Central memory CD8-positive, alpha-beta T cell (primary cell): ENCODE results near the gene ARID1A.
A peak's percentile ranks its signal among the peaks of the same experiment; 100 is the strongest.

Experiments
- ATAC-seq: fragments of 150-1000 bp; cut with Tn5 transposase; replicated peaks from 2 replicates; pipeline ENCODE4 v1.10.0; 2022; ENCODE audit warnings: mild to moderate bottlenecking, moderate FRiP score, moderate number of reproducible peaks; ENCODE audit not compliant: poor library complexity, severe bottlenecking; ENCODE audit errors: extremely low read depth
- DNase-seq, 2 donors: peaks; one replicate each; pipeline ENCODE4 v3.0.0; 2021; ENCODE audit warnings: low spot score in 2 of 2
- H3K27ac Mint-ChIP-seq: one replicate; pipeline ENCODE4 v1.8.0; 2022; ENCODE audit warnings: low read depth, mild to moderate bottlenecking, moderate library complexity, mixed read lengths
- H3K27me3 Mint-ChIP-seq: one replicate; pipeline ENCODE4 v1.8.0; 2022; ENCODE audit warnings: mixed read lengths
- H3K36me3 Mint-ChIP-seq: one replicate; pipeline ENCODE4 v1.8.0; 2022; ENCODE audit warnings: mild to moderate bottlenecking, moderate library complexity, mixed read lengths; ENCODE audit not compliant: insufficient read depth
- H3K4me1 Mint-ChIP-seq: one replicate; pipeline ENCODE4 v1.8.0; 2022; ENCODE audit warnings: mixed read lengths
- H3K4me3 Mint-ChIP-seq: one replicate; pipeline ENCODE4 v1.8.0; 2022; ENCODE audit warnings: mild to moderate bottlenecking, moderate library complexity, mixed read lengths
- H3K9me3 Mint-ChIP-seq: one replicate; pipeline ENCODE4 v1.8.0; 2022; ENCODE audit warnings: mixed read lengths

The ARID1A gene

DNA sequence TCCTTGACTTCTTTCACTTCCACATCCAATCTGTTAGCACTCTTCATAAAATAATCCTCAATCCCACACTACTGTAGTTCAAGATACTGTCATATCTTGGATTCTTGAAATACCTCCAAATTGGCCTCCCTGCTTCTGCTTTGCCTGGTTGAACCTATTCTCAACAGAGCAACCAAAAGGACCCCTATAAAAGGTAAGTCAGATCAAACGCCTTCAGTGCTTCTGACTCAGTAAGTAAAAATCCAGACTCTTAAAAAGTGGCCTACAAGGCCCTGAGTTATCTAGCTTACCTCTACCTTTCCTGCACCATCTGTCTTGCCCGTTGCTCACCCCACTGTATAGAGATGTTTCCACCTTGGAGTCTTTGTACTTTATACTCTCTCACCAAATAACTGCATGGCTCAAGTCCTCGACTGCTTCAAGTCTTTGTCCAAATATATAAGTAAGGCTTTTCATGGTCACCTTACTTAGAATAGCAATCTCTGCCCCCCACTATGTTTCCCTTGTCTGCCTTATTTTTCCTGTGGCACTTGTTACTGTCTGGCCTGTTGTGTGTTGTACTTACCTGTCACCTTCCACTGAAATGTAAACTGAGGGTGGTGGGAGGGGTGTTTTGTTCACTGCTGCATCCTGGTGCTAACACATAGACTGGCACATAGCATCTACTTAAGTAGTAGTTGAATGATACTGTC is 86.9 kb downstream of the ARID1A start:
- no peak for DNase-seq
- Mint-ChIP-seq H3K27me3 (no peaks in the 10 kb centered on the region), H3K4me3 (no peak overlapping the region), H3K27ac (peak overlapping the region; percentile 10), H3K9me3 (no peaks in the 10 kb centered on the region), H3K4me1 (peaks cover 65% of the 10 kb centered on the region), H3K36me3 (peaks cover 48% of the 10 kb centered on the region)
- ATAC-seq = no peak

DNA sequence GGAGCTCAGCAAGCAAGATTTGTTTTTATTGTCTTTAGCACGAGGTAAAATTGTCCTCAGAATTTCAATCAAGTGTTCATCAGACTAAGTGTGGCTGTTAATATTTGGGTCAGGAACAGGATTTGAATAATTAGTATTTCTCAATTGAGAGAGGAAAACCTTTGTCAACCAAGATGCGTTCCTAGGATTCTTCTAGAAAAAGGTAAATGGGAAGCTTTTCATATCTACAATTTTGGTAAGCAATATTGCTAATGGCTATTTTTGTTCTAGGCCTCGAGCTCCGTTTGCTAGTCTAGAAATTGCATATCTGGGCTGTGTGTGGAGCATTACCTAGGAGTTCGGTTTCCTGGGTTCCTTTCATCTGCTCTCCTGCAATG is 87.8 kb downstream of the ARID1A start:
- H3K27ac Mint-ChIP-seq = no peak overlapping the region

DNA sequence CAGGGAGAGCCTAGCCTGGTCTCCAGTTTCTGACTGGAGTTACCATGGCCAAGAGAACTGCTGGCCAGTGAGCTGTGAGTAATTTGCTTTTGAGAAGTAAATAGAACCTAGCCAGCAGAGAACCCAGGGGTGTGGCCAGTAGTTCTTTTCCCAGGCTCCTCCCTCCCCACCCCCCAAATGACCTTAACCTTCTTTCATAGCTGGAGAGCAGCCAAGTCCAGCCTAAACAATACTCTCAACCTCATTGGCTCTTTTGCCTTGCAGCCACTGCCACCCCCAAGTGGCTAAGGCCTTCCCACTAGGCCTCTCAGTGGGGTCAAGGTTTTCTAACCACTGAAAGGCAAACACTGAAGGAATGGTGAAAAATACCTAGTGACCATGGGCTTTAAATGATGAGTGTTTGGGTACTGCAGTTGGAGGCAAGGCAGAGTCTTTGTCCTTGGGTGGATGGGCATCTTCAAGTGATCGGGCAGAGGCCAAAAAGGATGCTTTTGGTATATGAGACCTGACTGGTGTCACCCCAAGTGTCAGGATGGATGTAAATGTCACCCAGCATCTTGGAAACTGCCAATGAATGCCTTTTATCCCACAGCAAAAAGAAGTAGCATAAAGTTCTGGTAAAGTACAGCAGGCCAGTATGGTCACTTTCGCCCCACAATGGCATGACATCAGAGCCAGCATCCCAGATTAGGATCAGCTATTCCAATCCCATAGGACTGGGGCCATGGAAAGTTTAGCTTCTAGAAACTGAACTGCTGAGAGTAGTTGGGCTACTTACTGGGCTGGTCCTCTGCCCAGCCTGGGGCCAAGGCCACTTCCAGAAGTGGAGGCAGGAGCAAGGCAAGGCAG is 88.4 kb downstream of the ARID1A start:
- DNase-seq (no peak), ATAC-seq (no peak)
- Mint-ChIP-seq H3K36me3 (peaks cover 42% of the 10 kb centered on the region), H3K4me3 (no peak overlapping the region), H3K27ac (no peak overlapping the region), H3K27me3 (no peaks in the 10 kb centered on the region), H3K4me1 (peaks cover 69% of the 10 kb centered on the region), H3K9me3 (no peaks in the 10 kb centered on the region)

More for the DNA sequence above, 87.8 kb downstream of the ARID1A start:
- Mint-ChIP-seq H3K36me3 (peaks cover 47% of the 10 kb centered on the region), H3K4me1 (peaks cover 69% of the 10 kb centered on the region), H3K4me3 (no peak overlapping the region), H3K27me3 (no peaks in the 10 kb centered on the region), H3K9me3 (no peaks in the 10 kb centered on the region)
- no peak for ATAC-seq
- no peak for DNase-seq

DNA sequence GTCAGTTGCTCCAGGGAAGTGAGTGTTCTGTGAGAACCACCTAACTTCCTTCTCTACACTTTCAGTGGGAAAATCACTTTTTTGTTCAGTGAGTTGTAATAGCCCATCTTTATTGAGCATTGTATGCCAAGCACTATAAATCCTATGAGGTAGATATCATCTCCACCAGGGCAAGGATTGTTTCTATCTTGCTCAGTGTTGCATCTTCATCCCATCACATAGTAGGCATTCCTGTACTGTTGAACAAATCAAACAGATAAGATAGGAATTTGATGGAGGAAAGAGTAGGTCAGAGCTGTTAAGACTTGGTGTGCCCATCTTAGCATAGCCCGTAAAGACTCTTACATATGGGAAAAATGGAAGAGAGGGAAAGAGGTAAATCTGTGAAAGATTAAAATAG is 89.1 kb downstream of the ARID1A start:
- Mint-ChIP-seq H3K4me1 (peaks cover 70% of the 10 kb centered on the region), H3K27me3 (no peaks in the 10 kb centered on the region), H3K9me3 (no peaks in the 10 kb centered on the region), H3K4me3 (peak overlapping the region; percentile 4), H3K27ac (peak overlapping the region; percentile 100), H3K36me3 (peaks cover 36% of the 10 kb centered on the region)
- DNase-seq (no peak), ATAC-seq (no peak)

DNA sequence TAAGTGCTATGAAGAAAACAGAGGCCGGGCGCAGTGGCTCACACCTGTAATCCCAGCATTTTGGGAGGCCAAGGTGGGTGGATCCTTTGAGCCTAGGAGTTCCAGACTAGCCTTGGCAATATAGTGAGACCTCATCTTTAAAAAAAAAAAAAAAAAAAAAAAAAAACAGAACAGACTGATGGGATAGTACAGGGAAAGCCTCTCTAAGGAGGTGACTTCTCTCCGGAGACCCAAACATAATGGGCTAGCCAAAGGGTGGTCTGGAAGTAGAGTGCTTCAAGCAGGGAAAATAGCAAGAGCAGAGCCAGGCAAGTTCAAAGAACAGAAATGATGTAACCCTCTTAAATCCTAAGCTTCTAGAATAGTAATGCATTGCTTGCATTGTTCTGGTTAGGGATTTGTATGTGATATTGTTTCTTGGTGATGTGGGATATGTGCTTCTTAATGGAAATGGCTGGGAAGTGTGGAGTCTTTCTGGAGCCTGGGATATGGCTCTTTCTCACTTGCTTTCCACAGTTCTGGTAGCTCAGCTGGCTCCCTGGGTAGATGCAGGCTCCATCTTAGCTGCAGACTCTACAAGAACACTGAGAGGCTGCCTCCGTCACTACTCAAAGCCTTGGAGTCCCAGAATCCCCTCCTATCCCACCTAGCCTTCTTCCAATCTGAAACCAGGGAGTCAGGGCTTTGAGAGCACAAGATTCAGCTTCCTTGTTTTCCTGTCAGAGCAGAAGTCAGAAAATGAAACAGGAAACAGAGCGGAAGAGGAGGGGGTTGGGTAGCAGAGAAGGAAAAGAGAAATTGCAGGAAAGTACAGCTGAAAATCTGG is 90.0 kb downstream of the ARID1A start:
- H3K4me3 Mint-ChIP-seq = peak overlapping the region; percentile 100
- ATAC-seq (no peak), DNase-seq (no peak)
- H3K27ac Mint-ChIP-seq = peak overlapping the region; percentile 100
- peaks cover 80% of the 10 kb centered on the region for H3K4me1 Mint-ChIP-seq
- peaks cover 32% of the 10 kb centered on the region for H3K36me3 Mint-ChIP-seq
- no peaks in the 10 kb centered on the region for H3K9me3 Mint-ChIP-seq
- H3K27me3 Mint-ChIP-seq = no peaks in the 10 kb centered on the region

DNA sequence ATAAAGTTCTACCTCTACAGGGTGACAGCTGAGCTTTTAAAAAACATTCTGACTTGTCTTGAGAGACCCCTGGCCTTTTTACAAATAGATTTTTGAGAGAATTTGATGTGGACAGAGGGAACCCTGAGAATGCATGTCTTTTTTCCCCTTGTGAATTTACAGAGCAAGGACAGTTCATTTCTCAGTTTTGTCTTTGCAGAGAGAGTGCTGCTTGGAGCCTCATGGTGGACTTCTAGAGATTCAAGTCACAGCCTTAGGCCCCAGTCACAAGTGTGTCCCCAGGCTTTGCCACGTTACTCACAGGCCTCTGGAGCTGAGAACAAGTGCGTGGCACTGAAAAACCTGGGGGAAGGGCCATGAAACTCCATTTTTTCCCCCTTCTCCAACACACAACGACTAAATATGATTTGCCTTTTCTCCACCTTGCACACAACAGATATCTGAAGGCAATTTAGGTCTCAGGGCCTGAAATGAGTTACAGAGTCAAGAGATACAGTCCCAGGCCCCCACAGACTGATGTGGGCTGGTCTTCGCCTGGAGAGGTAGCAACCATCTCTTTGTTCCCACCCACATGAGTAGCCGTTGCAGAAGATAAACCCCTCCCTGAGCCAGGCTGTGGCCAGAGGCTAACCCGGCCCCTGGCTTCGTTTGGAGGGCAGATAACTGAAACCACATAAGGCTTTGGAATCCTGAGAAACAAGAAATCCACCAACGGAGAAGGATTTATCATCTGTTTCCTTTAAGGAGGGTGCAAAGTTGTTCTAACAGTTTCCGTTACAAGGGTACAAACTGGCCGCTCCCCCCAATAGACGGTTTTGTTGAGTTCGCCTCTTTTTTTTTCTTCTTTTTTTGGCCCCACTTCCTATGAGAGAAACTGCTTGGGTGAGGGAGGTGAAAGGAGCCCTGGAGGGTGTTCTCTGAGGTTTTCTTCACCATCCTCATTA is 90.9 kb downstream of the ARID1A start:
- Mint-ChIP-seq H3K36me3 (peaks cover 25% of the 10 kb centered on the region), H3K27ac (peak overlapping the region; percentile 100), H3K9me3 (no peaks in the 10 kb centered on the region), H3K27me3 (no peaks in the 10 kb centered on the region), H3K4me3 (peak overlapping the region; percentile 100), H3K4me1 (peaks cover 81% of the 10 kb centered on the region)
- DNase-seq (no peak), ATAC-seq (no peak)

DNA sequence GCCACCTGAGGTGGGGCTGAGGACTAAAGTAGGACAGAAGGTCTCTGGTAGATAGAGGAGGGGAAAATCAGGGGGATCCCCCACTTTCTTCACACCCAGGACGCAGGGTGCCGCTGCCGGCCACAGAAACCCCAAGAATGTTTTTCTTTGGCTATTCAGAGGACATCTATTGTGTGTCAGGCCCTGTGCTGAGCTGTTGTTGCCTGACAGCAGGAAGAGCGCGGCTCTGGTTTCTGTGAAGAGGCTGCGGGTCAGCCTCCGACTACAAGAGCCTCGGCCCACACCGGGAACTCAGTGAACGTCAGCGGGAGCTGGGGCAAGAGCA is 91.5 kb downstream of the ARID1A start:
- Mint-ChIP-seq H3K27me3 (no peaks in the 10 kb centered on the region), H3K9me3 (no peaks in the 10 kb centered on the region), H3K27ac (peak overlapping the region; percentile 100), H3K36me3 (peaks cover 24% of the 10 kb centered on the region), H3K4me3 (peak overlapping the region; percentile 100), H3K4me1 (peaks cover 78% of the 10 kb centered on the region)
- DNase-seq (peak; percentile 54 to 78), ATAC-seq (peak; percentile 70)

DNA sequence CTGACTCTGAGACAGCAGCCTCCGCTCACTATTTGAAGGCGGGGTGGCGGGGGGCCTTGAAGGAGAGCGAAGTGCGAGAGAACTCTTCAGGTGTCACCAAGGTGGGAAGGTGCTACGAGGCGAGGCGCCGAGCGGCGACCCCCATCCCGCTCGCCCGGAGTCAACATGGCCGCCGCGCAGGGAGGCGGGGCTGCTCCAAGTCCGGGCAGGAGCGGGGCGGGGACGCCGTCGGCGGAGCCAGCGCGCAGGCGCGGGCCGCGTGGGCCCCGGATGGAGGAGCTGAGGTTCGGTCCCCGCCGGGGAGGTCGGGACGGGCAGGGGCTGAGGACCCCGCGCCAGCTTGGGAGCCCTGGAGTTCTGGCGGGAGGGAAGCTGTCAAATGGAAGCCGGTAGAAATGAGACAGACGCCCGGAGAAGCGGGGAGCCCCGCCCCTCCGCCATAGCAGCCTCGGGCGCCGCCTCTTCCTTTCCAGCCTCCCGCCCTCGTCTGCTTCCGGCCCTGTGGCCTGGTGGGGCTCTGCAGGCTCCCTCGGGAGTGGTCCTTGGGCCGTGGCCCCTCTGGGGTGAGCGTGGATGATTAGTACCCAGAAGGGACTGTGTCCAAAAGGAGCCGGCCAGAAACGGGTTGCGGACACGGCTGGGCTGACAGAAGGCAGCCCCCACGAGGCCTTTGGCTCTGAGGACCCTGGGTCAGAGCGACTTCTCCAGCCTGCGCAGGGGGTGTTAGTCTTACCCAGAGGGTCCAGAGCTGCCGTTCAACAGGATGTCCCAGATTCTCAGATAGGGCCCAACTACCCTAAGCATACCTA is 92.1 kb downstream of the ARID1A start, which contains the start of gene PIGV:
Gene PIGV, plus strand, starts transcription at position 245 of the 809 bp plus-strand sequence. CDS start 2,866 bp downstream, outside the sequence.
- Mint-ChIP-seq H3K4me3 (peak within 1 kb of the TSS; percentile 100), H3K9me3 (no peaks in the 10 kb centered on the region), H3K27me3 (no peaks in the 10 kb centered on the region), H3K4me1 (peaks cover 80% of the 10 kb centered on the region), H3K36me3 (peaks cover 23% of the 10 kb centered on the region), H3K27ac (peak within 1 kb of the TSS; percentile 100)
- ATAC-seq (peak; percentile 64), DNase-seq (peak; percentile 75 to 79)

DNA sequence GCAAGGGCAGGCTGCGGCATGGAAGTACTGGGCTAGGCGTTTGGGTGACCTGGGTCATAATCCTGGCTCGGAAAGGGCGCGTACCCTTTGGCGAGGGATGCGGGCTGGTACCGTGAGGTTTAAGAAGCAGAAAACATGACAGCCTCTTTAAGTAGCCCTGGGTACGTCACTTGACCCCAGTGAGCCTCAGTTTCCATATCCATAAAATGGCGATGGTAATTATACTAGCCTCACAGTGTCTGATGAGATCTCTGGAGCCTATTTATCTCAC is 92.6 kb downstream of the ARID1A start:
- H3K4me3 Mint-ChIP-seq = peak overlapping the region; percentile 100
- peaks cover 24% of the 10 kb centered on the region for H3K36me3 Mint-ChIP-seq

DNA sequence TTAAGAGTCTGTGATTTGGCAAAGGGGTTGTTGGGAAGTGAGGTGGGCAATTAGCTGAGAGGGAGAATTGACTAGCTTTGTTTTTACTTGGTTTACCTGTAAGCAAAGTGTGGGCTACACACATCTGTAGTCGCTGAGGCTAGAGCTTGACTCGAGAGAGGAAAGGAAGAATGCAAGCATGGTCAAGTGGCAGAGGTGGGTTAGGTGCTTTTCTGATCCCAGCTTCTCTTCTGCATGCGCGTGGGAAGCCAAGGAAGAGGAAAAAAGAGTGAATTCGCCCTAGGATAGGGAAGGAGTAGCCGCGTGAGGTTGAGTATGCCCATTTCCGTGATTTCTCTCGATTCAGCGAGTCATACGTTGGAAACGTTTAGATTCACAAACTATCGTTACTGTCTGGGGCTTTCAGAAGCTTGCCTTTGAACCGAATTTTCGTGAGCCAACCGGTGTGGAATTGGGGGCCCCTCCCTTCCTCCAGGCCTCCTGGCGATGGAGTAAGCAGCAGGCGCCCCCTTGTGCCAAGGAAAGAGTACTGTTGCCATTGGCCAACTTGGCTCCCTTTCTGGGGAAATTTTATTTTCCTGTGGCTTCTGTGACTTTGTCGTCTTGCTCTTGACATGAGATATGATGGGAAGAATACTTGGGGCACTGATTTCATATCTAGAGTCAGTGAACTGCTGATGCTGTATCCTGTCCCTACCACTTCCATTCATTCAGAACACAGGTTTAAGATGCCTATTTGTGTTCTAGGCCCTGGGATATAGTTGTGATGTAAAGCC is 93.2 kb downstream of the ARID1A start:
- DNase-seq (peak; percentile 67 to 79), ATAC-seq (peak; percentile 9)
- no peaks in the 10 kb centered on the region for H3K27me3 Mint-ChIP-seq
- H3K4me3 Mint-ChIP-seq = peak overlapping the region; percentile 100
- H3K27ac Mint-ChIP-seq = peak overlapping the region; percentile 100
- no peaks in the 10 kb centered on the region for H3K9me3 Mint-ChIP-seq
- H3K36me3 Mint-ChIP-seq = peaks cover 26% of the 10 kb centered on the region
- H3K4me1 Mint-ChIP-seq = peaks cover 83% of the 10 kb centered on the region

More for the DNA sequence above, 92.6 kb downstream of the ARID1A start:
- peak overlapping the region; percentile 100 for H3K27ac Mint-ChIP-seq
- DNase-seq (no peak), ATAC-seq (no peak)
- no peaks in the 10 kb centered on the region for H3K27me3 Mint-ChIP-seq
- H3K9me3 Mint-ChIP-seq = no peaks in the 10 kb centered on the region
- H3K4me1 Mint-ChIP-seq = peaks cover 85% of the 10 kb centered on the region

DNA sequence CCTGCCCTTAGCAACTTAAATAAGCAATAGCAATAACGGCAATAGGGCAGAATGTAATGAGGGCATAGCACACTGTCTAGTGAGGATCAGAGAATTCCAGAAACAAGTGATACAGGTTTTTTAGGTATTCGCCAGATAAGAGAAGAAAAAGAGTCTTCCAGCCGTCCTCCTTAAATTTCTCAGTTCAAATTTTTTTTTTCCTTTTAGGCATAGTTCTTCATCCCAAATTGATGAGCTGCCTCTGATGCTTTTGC is 93.7 kb downstream of the ARID1A start:
- H3K27me3 Mint-ChIP-seq = no peaks in the 10 kb centered on the region
- H3K27ac Mint-ChIP-seq = peak overlapping the region; percentile 100
- H3K4me3 Mint-ChIP-seq = peak overlapping the region; percentile 100
- peaks cover 31% of the 10 kb centered on the region for H3K36me3 Mint-ChIP-seq
- H3K9me3 Mint-ChIP-seq = no peaks in the 10 kb centered on the region
- ATAC-seq (no peak), DNase-seq (no peak)
- H3K4me1 Mint-ChIP-seq = peaks cover 81% of the 10 kb centered on the region
